Heart left ventricle (tissue), 16 donors: ENCODE data around the gene CRIM1. TPM values are rescaled to one million over a fixed set of nuclear protein-coding genes. Genes with fewer than 3 reads are reported as not detected.

ENCODE experiments used
- ATAC-seq, 4 donors: fragments of 200-7000 bp; cut with Tn5 transposase; one replicate each; pipeline ENCODE4 v1.9.1; 2020 to 2022; ENCODE audit warnings: moderate library complexity in 4 of 4, mild to moderate bottlenecking in 3 of 4, moderate number of reproducible peaks in 1 of 4
- DNase-seq, 5 donors: peaks; one replicate each; pipeline ENCODE4 v3.0.0-alpha.2; 2020
- H3K27ac ChIP-seq, 12 donors: fragments of 200-600 bp; sonication (generic) in 4 of 12; one replicate each; pipeline versions ENCODE4 v1.5.0 to v1.8.0; 2016 to 2022; ENCODE audit warnings: mild to moderate bottlenecking in 2 of 12
- H3K27me3 ChIP-seq, 9 donors: fragments of 200-600 bp; sonication (generic) in 2 of 9; one replicate each; pipeline versions ENCODE4 v1.5.1 to v1.8.0; 2016 to 2022; ENCODE audit warnings: mild to moderate bottlenecking in 3 of 9
- H3K36me3 ChIP-seq, 9 donors: fragments of 200-600 bp; sonication (generic) in 2 of 9; one replicate each; pipeline versions ENCODE4 v1.5.0 to v1.8.0; 2018 to 2022; ENCODE audit warnings: mild to moderate bottlenecking in 2 of 9
- H3K4me1 ChIP-seq, 12 donors: fragments of 200-600 bp; sonication (generic) in 4 of 12; one replicate each; pipeline versions ENCODE4 v1.5.0 to v1.8.0; 2016 to 2022; ENCODE audit warnings: mild to moderate bottlenecking in 3 of 12
- H3K4me3 ChIP-seq, 12 donors: fragments of 200-600 bp; sonication (generic) in 4 of 12; one replicate each; pipeline versions ENCODE4 v1.5.0 to v1.8.0; 2017 to 2022; ENCODE audit warnings: mild to moderate bottlenecking in 9 of 12, moderate library complexity in 4 of 12
- H3K9me3 ChIP-seq, 12 donors: fragments of 200-600 bp; sonication (generic) in 4 of 12; one replicate each; pipeline versions ENCODE4 v1.5.0 to v1.8.0; 2016 to 2022; ENCODE audit warnings: mild to moderate bottlenecking in 1 of 12
- CTCF ChIP-seq, 12 donors: fragments of 200-600 bp; sonication (generic) in 4 of 12; IDR thresholded peaks; one replicate each; pipeline versions ENCODE4 v1.5.0 to v1.8.0; 2018 to 2022; ENCODE audit warnings: antibody characterized with exemption in 12 of 12, mild to moderate bottlenecking in 5 of 12
- POLR2A ChIP-seq, 2 donors: fragments of 450-650 bp; IDR thresholded peaks; one replicate each; pipeline ENCODE4 v1.6.1; 2017; ENCODE audit warnings: antibody characterized with exemption in 2 of 2, mild to moderate bottlenecking in 2 of 2, moderate library complexity in 2 of 2
- WGBS, 4 donors: extraction: QIAGEN DNeasy Blood & Tissue Kit in 2 of 4; methylation state at CpG; one replicate each; pipeline versions ENCODE4 v1.1.5 to v1.1.7; 2013 to 2018; 5-methylcytosine and 5-hydroxymethylcytosine counted together
- intact Hi-C, 10 donors: fragments of 100-400 bp; cut with DNase I; formaldehyde crosslinking; loops; one replicate each; pipeline versions ENCODE4 v1.11.1 to v1.14.2; 2022
- polyA plus RNA-seq, 2 donors: library from polyadenylated mRNA; stranded (reverse); fragments of 200-250 nt; gene quantifications; one replicate each; pipeline ENCODE4 v1.2.3, GENCODE V29; 2013
- total RNA-seq, 9 donors: library from RNA; depleted of rRNA in 2 of 9; stranded (reverse); fragments of >200 nt in 2 of 9; fragmentation: NEBNext Ultra II Directional in 3 of 9; extraction: Animal tissue kit (Norgen Biotek cat#: 25700) in 3 of 9; gene quantifications; one replicate each; pipeline versions ENCODE4 v1.1.0 to v1.2.4, GENCODE V29; 2016 to 2023
- donor health status: ischemic (EF 13 %, LVEDD 7.1; RV severe dilation, severe dysfunction).
- donor health status: healthy with polysubstance abuse.
- donor health status: DM: no; HTN: yes; CAD: no.
- donor health status: DM: no; HTN: no; CAD: no.
- donor health status: ischemic (EF 25% LVEDD 6.9; RV normal size, moderate dysfunction).
- donor health status: ischemic (EF 25% LVEDD 5.7; RV mildly dilated, moderate dysfunction).
- donor health status: healthy.
- donor health status: DM: yes; HTN: yes; CAD: no.
- donor health status: ischemic (EF 35%, LVEDD 5.7; RV mildly dilated, moderate dysfunction).
- donor health status: nonischemic (EF 11% LVEDD 7.7; RV severe dilation, severe dysfunction).
- donor health status: DM: yes; HTN: yes; CAD: no.
- donor health status: PGD.
- donor health status: ischemic (EF 29% LVEDD 5.4; RV normal size, mild dysfunction).
- donor health status: nonischemic (EF 23%, LVEDD 6.1; RV moderate dilation, normal function).

CRIM1 gene
- total and polyA plus RNA-seq, 11 donors = 14.7 to 120 (median 81.8) TPM

DNA sequence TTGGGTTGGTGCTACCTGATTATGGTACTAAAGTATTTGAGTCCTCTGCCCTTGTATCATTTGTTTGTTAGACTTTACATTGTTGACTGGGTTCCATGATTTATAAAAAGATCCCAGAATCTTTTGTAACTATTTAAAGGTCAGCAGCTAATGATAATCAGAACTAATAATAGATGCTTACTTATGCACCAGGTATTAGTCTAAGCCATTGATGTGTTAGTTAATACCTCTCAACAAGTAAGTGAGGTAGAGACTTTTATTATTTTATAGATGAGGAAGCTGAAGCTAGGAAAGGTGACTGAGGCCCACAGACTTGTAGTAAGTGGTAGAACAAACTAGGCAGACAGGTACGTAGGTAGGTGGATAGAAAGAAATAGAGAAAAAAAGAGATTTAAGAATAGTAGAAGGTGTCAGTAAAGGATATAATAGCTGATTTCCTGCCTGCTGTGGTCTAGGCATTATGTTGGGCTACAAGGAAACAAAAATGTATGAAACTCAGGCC, 68.1 kb downstream of the CRIM1 start:
- no peaks in the 10 kb centered on the region for H3K36me3 ChIP-seq
- no peak for TF ChIP-seq POLR2A (IDR thresholded peaks at IDR 0.05)
- TF ChIP-seq CTCF (IDR thresholded peaks at IDR 0.05) = no peak
- no peaks in the 10 kb centered on the region for H3K9me3 ChIP-seq
- no peak overlapping the region for H3K4me3 ChIP-seq
- intact Hi-C loops = no loop called here
- DNase-seq = no peak
- no peaks in the 10 kb centered on the region for H3K27me3 ChIP-seq
- H3K4me1 ChIP-seq = peaks cover 0 to 69% (median 30%) of the 10 kb centered on the region in 12 donors
- ATAC-seq = peak in 2 of 4 donors; percentile 18 to 66
- 87 to 98% (median 91%) methylated on average over 1 of the region's 1 CpG for WGBS, 4 donors
- peak overlapping the region in 4 of 12 donors; percentile 10 to 37 (median 32) for H3K27ac ChIP-seq

- intact Hi-C loops = no loop called here
- Histone ChIP-seq H3K27ac (no peak overlapping the region), H3K36me3 (no peaks in the 10 kb centered on the region), H3K4me1 (peaks cover 0 to 69% (median 32%) of the 10 kb centered on the region in 12 donors), H3K4me3 (no peak overlapping the region), H3K27me3 (no peaks in the 10 kb centered on the region), H3K9me3 (no peaks in the 10 kb centered on the region)
- WGBS, 4 donors = 70 to 93% (median 90%) methylated on average over 3 of the region's 3 CpGs
- ATAC-seq (no peak), DNase-seq (no peak)
- TF ChIP-seq POLR2A (IDR thresholded peaks at IDR 0.05) = no peak
- TF ChIP-seq CTCF (IDR thresholded peaks at IDR 0.05) = no peak
These were observed 70.2 kb downstream of the CRIM1 start for GRCh38 chr2:36425608-36426355.

DNA sequence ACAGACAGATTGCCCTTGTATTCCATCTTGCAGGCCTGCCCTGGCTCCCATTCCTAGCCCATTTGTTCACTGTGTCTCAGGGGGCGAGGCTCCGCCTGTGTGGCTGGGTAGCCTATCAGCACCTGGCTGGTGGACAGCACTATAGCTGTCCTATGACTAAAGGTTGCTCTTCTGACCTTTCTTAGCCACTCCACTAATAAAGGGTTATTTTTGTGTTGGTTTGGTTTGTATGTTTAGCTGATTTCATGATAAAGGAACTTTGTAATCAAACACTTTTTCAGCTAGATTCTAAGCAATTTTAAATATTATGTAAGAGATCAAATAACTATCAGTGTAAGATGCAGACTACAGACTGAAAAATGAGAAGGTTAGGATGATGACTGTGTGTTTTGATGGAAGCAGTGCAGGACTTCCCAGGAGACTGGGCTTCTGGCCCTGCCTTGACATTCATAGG, 72.2 kb downstream of the CRIM1 start:
- 94 to 98% (median 95%) methylated on average over 2 of the region's 2 CpGs for WGBS, 4 donors
- H3K4me1 ChIP-seq = peaks cover 0 to 75% (median 39%) of the 10 kb centered on the region in 12 donors
- no peaks in the 10 kb centered on the region for H3K9me3 ChIP-seq
- TF ChIP-seq POLR2A (IDR thresholded peaks at IDR 0.05) (no peak), CTCF (IDR thresholded peaks at IDR 0.05) (no peak)
- H3K27ac ChIP-seq = no peak overlapping the region
- ATAC-seq (peak in 3 of 4 donors; percentile 49 to 68 (median 56)), DNase-seq (no peak)
- no peak overlapping the region for H3K4me3 ChIP-seq
- H3K36me3 ChIP-seq = no peaks in the 10 kb centered on the region
- intact Hi-C loops = no loop called here
- no peaks in the 10 kb centered on the region for H3K27me3 ChIP-seq

- H3K36me3 ChIP-seq = no peaks in the 10 kb centered on the region
- no peak for TF ChIP-seq POLR2A (IDR thresholded peaks at IDR 0.05)
- no peak for TF ChIP-seq CTCF (IDR thresholded peaks at IDR 0.05)
- peaks cover 8 to 76% (median 41%) of the 10 kb centered on the region in 12 donors for H3K4me1 ChIP-seq
- H3K27me3 ChIP-seq = no peaks in the 10 kb centered on the region
- H3K4me3 ChIP-seq = no peak overlapping the region
- no peak for ATAC-seq
- peak in 1 of 5 donors; percentile 64 for DNase-seq
- intact Hi-C loops = no loop called here
- no peaks in the 10 kb centered on the region for H3K9me3 ChIP-seq
- WGBS, 4 donors = 63 to 74% (median 68%) methylated on average over 4 of the region's 4 CpGs
- H3K27ac ChIP-seq = peak overlapping the region in 3 of 12 donors; percentile 6 to 43 (median 7)
These were observed 75.0 kb downstream of the CRIM1 start for GRCh38 chr2:36430549-36430948.
